Effector CD4-positive, alpha-beta T cell (primary cell): ENCODE results near the gene PTGS1.
"Not testable (repeated sequence)": the region's sequence is repeated elsewhere in the genome, so short reads cannot be mapped to it uniquely, and the experiment has no call there.

ENCODE experiments used
- DNase-seq: peaks from one replicate; pipeline ENCODE4 v3.0.0-alpha.2; 2020

The PTGS1 gene

GRCh38 chr9:122402403-122402871, 31.6 kb downstream of the PTGS1 start:
- DNase-seq = no peak

GRCh38 chr9:122402874-122403273, 32.0 kb downstream of the PTGS1 start:
- no peak for DNase-seq

GRCh38 chr9:122403381-122404000, 32.7 kb downstream of the PTGS1 start:
- no peak for DNase-seq

- not testable (repeated sequence) for DNase-seq
Measured at GRCh38 chr9:122405304-122406069, 34.7 kb downstream of the PTGS1 start.

GRCh38 chr9:122406070-122406890, 35.5 kb downstream of the PTGS1 start:
- no peak for DNase-seq

GRCh38 chr9:122414108-122414507, 43.3 kb downstream of the PTGS1 start:
- not testable (repeated sequence) for DNase-seq

GRCh38 chr9:122418016-122418415, 47.2 kb downstream of the PTGS1 start:
- no peak for DNase-seq

GRCh38 chr9:122420315-122420714, 49.5 kb downstream of the PTGS1 start:
- no peak for DNase-seq

GRCh38 chr9:122425087-122425486, 54.3 kb downstream of the PTGS1 start:
- DNase-seq = no peak

GRCh38 chr9:122426723-122427122, 55.9 kb downstream of the PTGS1 start:
- no peak for DNase-seq

- no peak for DNase-seq
Measured at GRCh38 chr9:122442568-122442967, 71.7 kb downstream of the PTGS1 start.

GRCh38 chr9:122444041-122444733, 73.4 kb downstream of the PTGS1 start:
- no peak for DNase-seq
